Astrocyte (in vitro differentiated cells and primary cell): Measurements from ENCODE around the gene TAS2R40. TPM values are rescaled to one million over a fixed set of nuclear protein-coding genes. Genes with fewer than 3 reads are reported as not detected.
"Not testable (repeated sequence)": the region's sequence is repeated elsewhere in the genome, so short reads cannot be mapped to it uniquely, and the experiment has no call there.

Experiments used
- DNase-seq: peaks from one replicate; pipeline ENCODE4 v3.0.0-alpha.2; 2010; ENCODE audit warnings: low read depth
- FAIRE-seq: peaks from 2 replicates; lab custom pipeline; 2011; peaks lifted over from hg19 to GRCh38; lab: Jason Lieb, UNC
- H2AFZ ChIP-seq: 2 replicates; pipeline ENCODE4 v1.6.0; 2012; ENCODE audit warnings: low read depth, low read length, inconsistent platforms
- H3K27ac ChIP-seq: 2 replicates; pipeline ENCODE4 v1.5.1; 2011; ENCODE audit warnings: low read depth, low read length, inconsistent platforms
- H3K27me3 ChIP-seq: 2 replicates; pipeline ENCODE4 v1.6.0; 2011; ENCODE audit warnings: low read length, inconsistent platforms; ENCODE audit not compliant: insufficient read depth
- H3K36me3 ChIP-seq: 2 replicates; pipeline ENCODE4 v1.5.1; 2011; ENCODE audit warnings: low read length, inconsistent platforms; ENCODE audit not compliant: insufficient read depth
- H3K4me1 ChIP-seq: 2 replicates; pipeline ENCODE4 v1.5.1; 2011; ENCODE audit warnings: low read length, inconsistent platforms; ENCODE audit not compliant: insufficient read depth
- H3K4me2 ChIP-seq: 2 replicates; pipeline ENCODE4 v1.6.0; 2012; ENCODE audit warnings: low read length, inconsistent platforms
- H3K4me3 ChIP-seq: 2 replicates; pipeline ENCODE4 v1.5.1; 2011; ENCODE audit warnings: low read depth, mild to moderate bottlenecking, low read length, inconsistent platforms; ENCODE audit not compliant: insufficient read depth
- H3K79me2 ChIP-seq: 2 replicates; pipeline ENCODE4 v1.6.0; 2012; ENCODE audit warnings: mild to moderate bottlenecking, low read length, inconsistent platforms; ENCODE audit not compliant: insufficient read depth
- H3K9ac ChIP-seq: 2 replicates; pipeline ENCODE4 v1.6.0; 2012; ENCODE audit warnings: mild to moderate bottlenecking, low read length, inconsistent platforms
- H3K9me3 ChIP-seq: 2 replicates; pipeline ENCODE4 v1.5.1; 2012; ENCODE audit warnings: low read depth, mild to moderate bottlenecking, low read length, inconsistent platforms; ENCODE audit not compliant: insufficient read depth
- H4K20me1 ChIP-seq: 2 replicates; pipeline ENCODE4 v1.6.0; 2012; ENCODE audit warnings: low read length, inconsistent platforms; ENCODE audit not compliant: insufficient read depth
- H3K27ac Mint-ChIP-seq: one replicate; pipeline ENCODE4 v1.8.0; 2021; ENCODE audit warnings: mild to moderate bottlenecking, mixed read lengths; ENCODE audit not compliant: unreplicated experiment
- H3K27me3 Mint-ChIP-seq: one replicate; pipeline ENCODE4 v1.8.0; 2021; ENCODE audit warnings: low read depth, mixed read lengths; ENCODE audit not compliant: unreplicated experiment
- H3K36me3 Mint-ChIP-seq: one replicate; pipeline ENCODE4 v1.8.0; 2021; ENCODE audit warnings: low read depth, mixed read lengths; ENCODE audit not compliant: unreplicated experiment
- H3K4me1 Mint-ChIP-seq: one replicate; pipeline ENCODE4 v1.8.0; 2021; ENCODE audit warnings: low read depth, mixed read lengths; ENCODE audit not compliant: unreplicated experiment
- H3K4me3 Mint-ChIP-seq: one replicate; pipeline ENCODE4 v1.8.0; 2021; ENCODE audit warnings: mild to moderate bottlenecking, moderate library complexity, mixed read lengths; ENCODE audit not compliant: unreplicated experiment
- H3K9me3 Mint-ChIP-seq: one replicate; pipeline ENCODE4 v1.8.0; 2021; ENCODE audit warnings: mild to moderate bottlenecking, mixed read lengths; ENCODE audit not compliant: unreplicated experiment
- EZH2 ChIP-seq: IDR thresholded peaks from 2 replicates; pipeline ENCODE4 v1.6.1; 2012; ENCODE audit warnings: mild to moderate bottlenecking, low read length, inconsistent platforms; ENCODE audit not compliant: insufficient read depth
- total RNA-seq: library from RNA; stranded (reverse); gene quantifications from 2 replicates; pipeline ENCODE4 v1.2.1, GENCODE V29; 2021
- TF ChIP-seq, protein P1 (sequence below): IDR thresholded peaks from 2 replicates; pipeline ENCODE4 v1.5.1; 2011; ENCODE audit warnings: low read depth, mild to moderate bottlenecking, inconsistent platforms, low read length, moderate library complexity; ENCODE audit not compliant: insufficient read depth

Gene TAS2R40
- total RNA-seq, 1 donor from 2014 or later = not detected

DNA sequence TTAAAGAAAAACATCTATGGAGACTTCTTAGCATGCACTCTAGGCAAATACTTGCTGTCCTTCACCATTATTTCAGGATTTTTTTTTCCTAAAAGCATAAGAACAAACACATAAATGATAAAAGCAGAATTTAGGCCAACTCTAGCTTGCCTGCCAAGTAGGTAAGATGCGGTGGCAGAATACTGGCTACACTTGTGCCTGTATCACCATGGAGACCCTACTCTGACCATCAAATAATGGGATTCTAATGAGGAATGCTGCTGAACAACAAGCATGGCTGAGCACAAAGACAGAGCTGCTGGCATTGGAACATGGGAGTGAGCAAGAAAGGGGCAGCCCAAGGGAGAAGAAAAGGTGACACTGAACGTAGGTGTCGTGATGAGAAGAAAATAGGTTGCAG is 18.5 kb upstream of the TAS2R40 start:
- FAIRE-seq = no peak
- no peak overlapping the region for H3K9ac ChIP-seq

DNA sequence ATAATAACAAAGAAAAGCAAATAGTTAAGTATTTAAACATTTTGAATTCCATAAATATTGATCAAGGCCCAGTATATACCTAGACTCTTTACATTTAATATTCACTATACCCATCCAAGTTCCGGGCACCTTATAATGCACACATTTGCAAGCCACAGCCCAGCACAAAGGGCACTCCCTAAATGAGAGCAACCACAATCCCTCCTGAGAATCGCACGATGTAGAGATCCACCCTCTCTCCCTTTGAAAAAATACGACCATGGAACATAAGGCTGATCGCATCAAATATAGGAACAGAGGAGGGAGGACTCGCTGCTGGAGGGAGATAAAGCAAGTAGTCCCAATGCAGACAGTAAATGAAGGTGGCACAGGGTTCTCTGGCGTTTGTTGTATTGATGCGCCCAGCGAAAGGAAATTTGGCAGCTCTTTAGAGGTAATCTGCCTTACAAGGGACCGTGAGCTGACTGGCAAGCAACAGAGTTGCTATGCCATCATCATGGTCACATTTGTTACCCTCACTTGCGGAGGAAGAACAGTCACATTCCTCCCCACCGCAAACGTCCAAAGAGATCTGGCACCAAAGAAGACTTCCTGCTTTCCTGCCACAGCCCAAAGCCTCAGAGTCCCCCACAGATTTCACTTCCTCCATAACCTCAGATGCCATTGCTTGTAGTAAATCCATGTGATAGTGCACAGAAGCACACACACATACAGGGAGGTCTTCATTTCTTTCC is 16.1 kb upstream of the TAS2R40 start:
- FAIRE-seq (no peak), DNase-seq (peak; percentile 4)
- Histone ChIP-seq H3K4me1 (no peaks in the 10 kb centered on the region), H3K79me2 (no peaks in the 10 kb centered on the region), H3K9me3 (no peaks in the 10 kb centered on the region), H3K36me3 (no peaks in the 10 kb centered on the region), H3K9ac (no peak overlapping the region), H3K4me2 (no peak overlapping the region), H4K20me1 (no peaks in the 10 kb centered on the region), H3K27ac (no peak overlapping the region), H2AFZ (no peak overlapping the region), H3K27me3 (no peaks in the 10 kb centered on the region), H3K4me3 (no peak overlapping the region)
- no peak overlapping the region for H3K4me3 Mint-ChIP-seq
- H3K36me3 Mint-ChIP-seq = no peaks in the 10 kb centered on the region
- no peak overlapping the region for H3K27ac Mint-ChIP-seq
- TF ChIP-seq, protein P1, sequence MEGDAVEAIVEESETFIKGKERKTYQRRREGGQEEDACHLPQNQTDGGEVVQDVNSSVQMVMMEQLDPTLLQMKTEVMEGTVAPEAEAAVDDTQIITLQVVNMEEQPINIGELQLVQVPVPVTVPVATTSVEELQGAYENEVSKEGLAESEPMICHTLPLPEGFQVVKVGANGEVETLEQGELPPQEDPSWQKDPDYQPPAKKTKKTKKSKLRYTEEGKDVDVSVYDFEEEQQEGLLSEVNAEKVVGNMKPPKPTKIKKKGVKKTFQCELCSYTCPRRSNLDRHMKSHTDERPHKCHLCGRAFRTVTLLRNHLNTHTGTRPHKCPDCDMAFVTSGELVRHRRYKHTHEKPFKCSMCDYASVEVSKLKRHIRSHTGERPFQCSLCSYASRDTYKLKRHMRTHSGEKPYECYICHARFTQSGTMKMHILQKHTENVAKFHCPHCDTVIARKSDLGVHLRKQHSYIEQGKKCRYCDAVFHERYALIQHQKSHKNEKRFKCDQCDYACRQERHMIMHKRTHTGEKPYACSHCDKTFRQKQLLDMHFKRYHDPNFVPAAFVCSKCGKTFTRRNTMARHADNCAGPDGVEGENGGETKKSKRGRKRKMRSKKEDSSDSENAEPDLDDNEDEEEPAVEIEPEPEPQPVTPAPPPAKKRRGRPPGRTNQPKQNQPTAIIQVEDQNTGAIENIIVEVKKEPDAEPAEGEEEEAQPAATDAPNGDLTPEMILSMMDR = no peak
- TF ChIP-seq EZH2 = no peak
- peaks cover 1% of the 10 kb centered on the region for H3K9me3 Mint-ChIP-seq
- no peaks in the 10 kb centered on the region for H3K27me3 Mint-ChIP-seq
- no peaks in the 10 kb centered on the region for H3K4me1 Mint-ChIP-seq

More for the DNA sequence above, 18.5 kb upstream of the TAS2R40 start:
- no peak for DNase-seq
- H3K79me2 ChIP-seq = no peaks in the 10 kb centered on the region
- TF ChIP-seq EZH2 = no peak
- TF ChIP-seq, protein P1 = no peak
- Mint-ChIP-seq H3K36me3 (no peaks in the 10 kb centered on the region), H3K4me1 (no peaks in the 10 kb centered on the region), H3K27ac (no peak overlapping the region), H3K9me3 (no peaks in the 10 kb centered on the region), H3K4me3 (no peak overlapping the region), H3K27me3 (no peaks in the 10 kb centered on the region)
- no peak overlapping the region for H2AFZ ChIP-seq
- no peaks in the 10 kb centered on the region for H3K36me3 ChIP-seq
- no peaks in the 10 kb centered on the region for H3K27me3 ChIP-seq
- H3K4me1 ChIP-seq = no peaks in the 10 kb centered on the region
- H4K20me1 ChIP-seq = no peaks in the 10 kb centered on the region
- no peaks in the 10 kb centered on the region for H3K9me3 ChIP-seq
- H3K4me2 ChIP-seq = no peak overlapping the region
- H3K4me3 ChIP-seq = no peak overlapping the region
- no peak overlapping the region for H3K27ac ChIP-seq

DNA sequence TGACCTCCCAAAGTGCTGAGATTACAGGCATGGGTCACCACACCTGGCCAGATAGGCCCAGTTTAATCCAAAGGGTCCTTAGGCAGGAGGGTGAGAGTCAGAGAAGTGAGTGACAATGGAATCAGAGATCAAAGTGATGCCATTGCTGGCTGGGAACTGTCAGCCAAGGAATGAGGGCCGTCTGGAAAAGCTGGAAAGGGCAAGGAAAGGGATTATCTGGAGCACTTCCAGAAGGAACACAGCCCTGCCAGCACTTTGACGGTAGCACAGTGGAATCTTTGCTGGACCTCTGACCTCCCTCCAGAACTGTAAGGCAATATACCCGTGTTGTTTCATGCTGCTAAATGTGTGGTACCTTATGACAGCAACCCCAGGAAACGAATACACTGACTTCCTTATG is 11.3 kb upstream of the TAS2R40 start:
- H3K27ac ChIP-seq = no peak overlapping the region
- H3K36me3 Mint-ChIP-seq = no peaks in the 10 kb centered on the region

DNA sequence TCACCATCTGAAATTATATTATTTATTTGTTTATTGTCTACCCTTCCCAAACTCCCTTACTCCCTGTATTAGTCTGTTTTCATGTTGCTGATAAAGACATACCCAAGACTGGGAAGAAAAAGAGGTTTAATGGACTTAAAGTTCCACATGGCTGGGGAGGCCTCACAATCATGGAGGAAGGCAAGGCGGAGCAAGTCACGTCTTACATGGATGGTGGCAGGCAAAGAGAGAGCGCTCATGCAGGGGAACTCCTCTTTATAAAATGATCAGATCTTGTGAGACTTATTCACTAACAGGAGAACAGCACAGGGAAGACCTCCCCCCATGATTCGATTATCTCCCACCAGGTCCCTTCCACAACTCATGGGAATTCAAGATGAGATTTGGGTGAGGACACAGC is 8.4 kb upstream of the TAS2R40 start:
- not testable (repeated sequence) for H3K27ac Mint-ChIP-seq, H3K27me3 Mint-ChIP-seq, H3K36me3 Mint-ChIP-seq, H3K27ac ChIP-seq, H3K9me3 Mint-ChIP-seq, H3K4me3 Mint-ChIP-seq, H3K4me3 ChIP-seq, H4K20me1 ChIP-seq, H3K4me1 Mint-ChIP-seq, FAIRE-seq, H3K4me1 ChIP-seq, H3K36me3 ChIP-seq, H2AFZ ChIP-seq, H3K9ac ChIP-seq, H3K4me2 ChIP-seq, DNase-seq, H3K27me3 ChIP-seq, H3K9me3 ChIP-seq, H3K79me2 ChIP-seq

More for the DNA sequence above, 11.3 kb upstream of the TAS2R40 start:
- Mint-ChIP-seq H3K4me1 (peaks cover under 1% of the 10 kb centered on the region), H3K4me3 (no peak overlapping the region), H3K9me3 (peaks cover 5% of the 10 kb centered on the region), H3K27me3 (no peaks in the 10 kb centered on the region), H3K27ac (no peak overlapping the region)
- Histone ChIP-seq H4K20me1 (no peaks in the 10 kb centered on the region), H3K4me2 (no peak overlapping the region), H3K36me3 (no peaks in the 10 kb centered on the region), H3K9me3 (no peaks in the 10 kb centered on the region), H3K9ac (no peak overlapping the region), H3K4me1 (no peaks in the 10 kb centered on the region), H3K79me2 (no peaks in the 10 kb centered on the region), H3K27me3 (no peaks in the 10 kb centered on the region), H3K4me3 (no peak overlapping the region), H2AFZ (no peak overlapping the region)
- DNase-seq = no peak
- no peak for FAIRE-seq
- no peak for TF ChIP-seq EZH2
- TF ChIP-seq, protein P1 = no peak
